ENCODE data around the gene PIK3R1. TPM values are rescaled to one million over a fixed set of nuclear protein-coding genes. Genes with fewer than 3 reads are reported as not detected.

Gene PIK3R1
- total RNA-seq, 4 donors from 2014 or later, result 69.3 to 113 (median 87.5) TPM

DNA sequence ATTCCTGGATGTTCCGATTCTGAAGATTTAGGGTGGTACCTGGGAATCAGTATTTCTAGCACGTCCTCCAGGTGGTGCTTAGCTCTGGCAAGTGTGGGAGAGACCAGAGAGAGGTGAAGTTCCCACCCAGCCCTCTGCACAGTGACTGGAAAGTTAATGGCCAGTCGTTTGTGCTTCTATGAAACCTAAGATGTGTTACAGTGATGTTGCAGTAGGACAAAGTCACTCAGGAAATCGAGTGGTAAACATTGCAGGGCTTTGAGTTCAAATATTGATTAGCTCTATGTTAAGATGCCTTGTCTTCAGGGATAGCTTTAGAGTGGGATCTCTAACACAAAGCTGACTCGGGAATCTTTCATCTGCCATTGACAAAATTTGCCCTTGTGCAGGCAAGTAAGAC is 55.6 kb downstream of the PIK3R1 start:
- DNase-seq, result no peak
- H3K4me1 ChIP-seq, result peaks cover 0 to 65% (median 15%) of the 10 kb centered on the region in 4 donors
- H3K4me3 ChIP-seq, result no peak overlapping the region
- H3K36me3 ChIP-seq, result peaks cover 0 to 31% (median 0%) of the 10 kb centered on the region in 3 donors
- H3K27ac ChIP-seq, result no peak overlapping the region
- H3K9me3 ChIP-seq, result no peaks in the 10 kb centered on the region
- H3K27me3 ChIP-seq, result no peaks in the 10 kb centered on the region
- TF ChIP-seq POLR2A (IDR thresholded peaks at IDR 0.05), result no peak
- TF ChIP-seq, protein P1, sequence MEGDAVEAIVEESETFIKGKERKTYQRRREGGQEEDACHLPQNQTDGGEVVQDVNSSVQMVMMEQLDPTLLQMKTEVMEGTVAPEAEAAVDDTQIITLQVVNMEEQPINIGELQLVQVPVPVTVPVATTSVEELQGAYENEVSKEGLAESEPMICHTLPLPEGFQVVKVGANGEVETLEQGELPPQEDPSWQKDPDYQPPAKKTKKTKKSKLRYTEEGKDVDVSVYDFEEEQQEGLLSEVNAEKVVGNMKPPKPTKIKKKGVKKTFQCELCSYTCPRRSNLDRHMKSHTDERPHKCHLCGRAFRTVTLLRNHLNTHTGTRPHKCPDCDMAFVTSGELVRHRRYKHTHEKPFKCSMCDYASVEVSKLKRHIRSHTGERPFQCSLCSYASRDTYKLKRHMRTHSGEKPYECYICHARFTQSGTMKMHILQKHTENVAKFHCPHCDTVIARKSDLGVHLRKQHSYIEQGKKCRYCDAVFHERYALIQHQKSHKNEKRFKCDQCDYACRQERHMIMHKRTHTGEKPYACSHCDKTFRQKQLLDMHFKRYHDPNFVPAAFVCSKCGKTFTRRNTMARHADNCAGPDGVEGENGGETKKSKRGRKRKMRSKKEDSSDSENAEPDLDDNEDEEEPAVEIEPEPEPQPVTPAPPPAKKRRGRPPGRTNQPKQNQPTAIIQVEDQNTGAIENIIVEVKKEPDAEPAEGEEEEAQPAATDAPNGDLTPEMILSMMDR (IDR thresholded peaks at IDR 0.05), result no peak

GRCh38 chr5:68272289-68272688 is 56.7 kb downstream of the PIK3R1 start:
- TF ChIP-seq, protein P1 (IDR thresholded peaks at IDR 0.05), result peak; percentile 22 to 46 (median 34)
- no peak for TF ChIP-seq POLR2A (IDR thresholded peaks at IDR 0.05)
- peaks cover 0 to 43% (median 0%) of the 10 kb centered on the region in 3 donors for H3K36me3 ChIP-seq
- no peaks in the 10 kb centered on the region for H3K9me3 ChIP-seq
- no peak for DNase-seq
- no peaks in the 10 kb centered on the region for H3K27me3 ChIP-seq
- peak overlapping the region in 1 of 4 donors; percentile 16 for H3K27ac ChIP-seq
- H3K4me3 ChIP-seq, result no peak overlapping the region
- H3K4me1 ChIP-seq, result peaks cover 0 to 54% (median 11%) of the 10 kb centered on the region in 4 donors

DNA sequence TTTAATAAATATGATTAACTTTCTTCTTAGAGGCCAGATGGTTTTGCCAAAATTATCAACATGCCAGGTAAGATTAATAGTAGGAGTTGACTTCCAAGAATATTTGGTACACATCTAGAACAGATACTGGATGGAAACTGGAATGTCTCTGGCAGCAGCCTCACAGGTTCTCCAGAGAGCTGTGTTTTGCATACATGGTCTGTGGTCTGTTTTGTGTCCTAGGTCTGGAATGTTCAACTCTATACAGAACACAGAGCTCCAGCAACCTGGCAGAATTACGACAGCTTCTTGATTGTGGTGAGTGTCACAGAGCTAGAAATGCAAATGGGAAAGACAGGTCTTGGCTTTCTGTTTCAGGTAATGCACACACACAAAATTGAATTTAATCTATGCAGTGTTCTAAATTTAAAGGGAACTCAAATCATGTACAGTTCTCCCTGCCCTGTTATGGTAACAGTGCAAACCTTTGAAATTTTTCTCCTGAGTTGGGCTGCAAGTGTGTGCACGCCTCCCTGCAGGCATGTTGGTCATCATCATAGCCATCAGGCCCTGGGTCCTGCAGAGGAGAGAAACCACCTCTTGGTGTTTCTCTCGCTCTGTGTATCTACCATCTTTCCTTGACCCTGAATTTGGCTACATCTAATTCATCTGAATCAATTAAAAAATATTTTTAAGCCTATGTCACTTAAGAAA is 58.3 kb downstream of the PIK3R1 start:
- TF ChIP-seq, protein P1 (IDR thresholded peaks at IDR 0.05), result no peak
- no peak for TF ChIP-seq POLR2A (IDR thresholded peaks at IDR 0.05)
- no peaks in the 10 kb centered on the region for H3K27me3 ChIP-seq
- H3K4me3 ChIP-seq, result no peak overlapping the region
- H3K36me3 ChIP-seq, result peaks cover 0 to 59% (median 0%) of the 10 kb centered on the region in 3 donors
- no peaks in the 10 kb centered on the region for H3K9me3 ChIP-seq
- peaks cover 0 to 38% (median 4%) of the 10 kb centered on the region in 4 donors for H3K4me1 ChIP-seq
- DNase-seq, result no peak
- peak overlapping the region in 1 of 4 donors; percentile 56 for H3K27ac ChIP-seq

DNA sequence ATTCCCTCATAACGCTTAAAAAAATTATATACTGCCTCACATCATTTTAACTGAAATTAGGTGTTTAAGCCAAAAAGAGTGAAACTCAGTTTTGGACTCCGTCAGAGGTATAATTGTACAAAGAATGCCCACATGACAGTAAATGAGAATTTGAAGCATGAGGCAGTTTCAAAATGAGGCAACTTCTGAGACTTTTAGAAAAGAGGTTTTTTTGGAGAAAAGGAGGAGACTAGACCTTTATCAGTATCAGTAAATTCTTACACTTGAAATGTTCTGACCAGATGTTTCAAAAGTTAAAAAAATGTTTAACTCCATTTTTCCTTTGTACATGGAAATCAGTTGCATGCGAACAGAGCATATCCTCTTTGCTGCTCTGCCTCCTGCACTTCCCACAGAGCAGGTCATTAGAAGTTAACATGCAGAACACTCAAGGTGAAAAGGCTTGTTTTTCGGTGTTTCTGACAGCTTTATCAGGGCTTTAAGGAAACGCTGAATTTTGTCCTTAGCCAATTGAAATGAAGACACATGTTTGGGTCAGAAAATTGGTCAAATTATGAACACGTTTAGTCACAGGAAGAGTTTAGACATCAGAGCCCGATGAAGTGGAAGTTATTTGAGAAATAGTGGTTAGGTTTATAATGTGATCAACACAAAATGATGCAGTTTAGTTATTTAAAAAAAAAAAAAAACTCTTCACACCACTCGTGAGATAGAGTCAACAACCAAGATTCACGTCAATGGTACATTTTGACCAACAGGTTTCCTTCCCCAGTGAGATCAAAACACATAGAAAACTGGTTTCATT is 59.5 kb downstream of the PIK3R1 start:
- TF ChIP-seq POLR2A (IDR thresholded peaks at IDR 0.05), result no peak
- TF ChIP-seq, protein P1 (IDR thresholded peaks at IDR 0.05), result no peak
- Histone ChIP-seq H3K4me1 (peaks cover 0 to 29% (median 2%) of the 10 kb centered on the region in 4 donors), H3K9me3 (no peaks in the 10 kb centered on the region), H3K4me3 (no peak overlapping the region), H3K27me3 (no peaks in the 10 kb centered on the region), H3K27ac (peak overlapping the region in 2 of 4 donors; percentile 11 to 56), H3K36me3 (peaks cover 0 to 71% (median 0%) of the 10 kb centered on the region in 3 donors)
- no peak for DNase-seq

DNA sequence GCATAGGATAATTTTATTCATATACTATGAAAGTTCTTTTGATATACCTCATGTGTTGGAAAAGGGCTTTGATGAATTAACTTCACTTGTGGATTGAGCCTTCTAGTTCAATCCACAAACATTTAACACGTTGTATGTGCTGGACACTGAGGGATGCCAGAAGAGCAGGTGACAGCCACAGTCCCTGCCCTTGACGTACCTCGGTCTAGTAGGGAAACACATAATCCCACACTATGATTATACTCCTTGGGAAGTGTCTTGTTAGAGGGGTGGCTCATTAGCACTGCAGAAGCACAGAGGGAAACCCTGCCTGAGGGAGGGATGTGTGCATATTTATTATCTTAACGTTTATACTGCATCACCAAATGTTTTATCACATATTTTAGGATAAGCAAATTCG is 61.2 kb downstream of the PIK3R1 start:
- DNase-seq, result no peak
- Histone ChIP-seq H3K4me3 (no peak overlapping the region), H3K9me3 (no peaks in the 10 kb centered on the region), H3K36me3 (peaks cover 0 to 87% (median 0%) of the 10 kb centered on the region in 3 donors), H3K27me3 (no peaks in the 10 kb centered on the region), H3K4me1 (peaks cover 0 to 12% (median 0%) of the 10 kb centered on the region in 4 donors), H3K27ac (no peak overlapping the region)
- no peak for TF ChIP-seq POLR2A (IDR thresholded peaks at IDR 0.05)
- TF ChIP-seq, protein P1 (IDR thresholded peaks at IDR 0.05), result no peak

All from Peyer's patch (tissue), 4 donors.